Liver (tissue), 9 donors: ENCODE measurements around the gene TMEM87A. TPM values are rescaled to one million over a fixed set of nuclear protein-coding genes. Genes with fewer than 3 reads are reported as not detected.

ENCODE experiments used
- DNase-seq: peaks from one replicate; pipeline ENCODE4 v3.0.0-alpha.2; 2017; ENCODE audit warnings: low spot score
- H3K27ac ChIP-seq, 2 donors: one replicate each; pipeline ENCODE4 v1.7.0; 2013; ENCODE audit warnings: inconsistent platforms in 2 of 2, low read length in 2 of 2, control low read depth in 1 of 2, low read depth in 1 of 2, mild to moderate bottlenecking in 1 of 2
- H3K27me3 ChIP-seq, 4 donors: one replicate each; pipeline versions ENCODE4 v1.6.1 to v1.7.0; 2013; ENCODE audit warnings: low read length in 3 of 4, inconsistent platforms in 1 of 4, mild to moderate bottlenecking in 1 of 4, moderate library complexity in 1 of 4; ENCODE audit not compliant: control insufficient read depth in 4 of 4, insufficient read depth in 4 of 4
- H3K36me3 ChIP-seq, 4 donors: one replicate each; pipeline versions ENCODE4 v1.6.1 to v1.7.0; 2013; ENCODE audit warnings: low read length in 3 of 4, mild to moderate bottlenecking in 3 of 4, low read depth in 1 of 4, moderate library complexity in 1 of 4; ENCODE audit not compliant: control insufficient read depth in 4 of 4, insufficient read depth in 3 of 4
- H3K4me1 ChIP-seq, 4 donors: one replicate each; pipeline versions ENCODE4 v1.6.1 to v1.7.0; 2013; ENCODE audit warnings: low read length in 3 of 4, mild to moderate bottlenecking in 3 of 4, moderate library complexity in 1 of 4; ENCODE audit not compliant: control insufficient read depth in 4 of 4, insufficient read depth in 4 of 4
- H3K4me3 ChIP-seq, 3 donors: one replicate each; pipeline versions ENCODE4 v1.6.1 to v1.7.0; 2013; ENCODE audit warnings: low read length in 3 of 3, control low read depth in 1 of 3, low read depth in 1 of 3, mild to moderate bottlenecking in 1 of 3
- H3K9ac ChIP-seq, 2 donors: one replicate each; pipeline ENCODE4 v1.7.0; 2013; ENCODE audit warnings: low read length in 2 of 2, mild to moderate bottlenecking in 2 of 2, moderate library complexity in 2 of 2, control low read depth in 1 of 2, low read depth in 1 of 2
- H3K9me3 ChIP-seq, 4 donors: one replicate each; pipeline versions ENCODE4 v1.6.1 to v1.7.0; 2013; ENCODE audit warnings: low read length in 3 of 4; ENCODE audit not compliant: control insufficient read depth in 4 of 4
- EGR1 ChIP-seq, 2 donors: IDR thresholded peaks; 2 replicates each; pipeline ENCODE4 v1.6.1; 2016 to 2018; ENCODE audit warnings: antibody characterized with exemption in 2 of 2, low read depth in 2 of 2
- FOXA1 ChIP-seq: IDR thresholded peaks from 2 replicates; pipeline ENCODE4 v1.6.1; 2016; ENCODE audit warnings: antibody characterized with exemption
- FOXA2 ChIP-seq: IDR thresholded peaks from 2 replicates; pipeline ENCODE4 v1.6.1; 2016; ENCODE audit warnings: antibody characterized with exemption
- GABPA ChIP-seq, 2 donors: IDR thresholded peaks in 1 of 2; conservative IDR thresholded peaks in 1 of 2; 2 replicates each; pipeline ENCODE4 v1.6.1; 2016; ENCODE audit warnings: antibody characterized with exemption in 2 of 2, mild to moderate bottlenecking in 1 of 2, moderate library complexity in 1 of 2
- HNF4A ChIP-seq, 2 donors: conservative IDR thresholded peaks; 2 replicates each; pipeline ENCODE4 v1.6.1; 2016; ENCODE audit warnings: antibody characterized with exemption in 2 of 2, mild to moderate bottlenecking in 2 of 2
- HNF4G ChIP-seq: IDR thresholded peaks from 2 replicates; pipeline ENCODE4 v1.6.1; 2016; ENCODE audit warnings: antibody characterized with exemption
- JUND ChIP-seq, 2 donors: IDR thresholded peaks; 2 replicates each; pipeline ENCODE4 v1.6.1; 2016; ENCODE audit warnings: antibody characterized with exemption in 2 of 2
- NR2F2 ChIP-seq: IDR thresholded peaks from 2 replicates; pipeline ENCODE4 v1.6.1; 2016; ENCODE audit warnings: antibody characterized with exemption
- RAD21 ChIP-seq, 2 donors: IDR thresholded peaks; 2 replicates each; pipeline ENCODE4 v1.6.1; 2016; ENCODE audit warnings: antibody characterized with exemption in 2 of 2, mild to moderate bottlenecking in 2 of 2
- RXRA ChIP-seq, 2 donors: IDR thresholded peaks; 2 replicates each; pipeline ENCODE4 v1.6.1; 2017 to 2018; ENCODE audit warnings: antibody characterized with exemption in 2 of 2, mild to moderate bottlenecking in 1 of 2
- SP1 ChIP-seq: IDR thresholded peaks from 2 replicates; pipeline ENCODE4 v1.6.1; 2018; ENCODE audit warnings: antibody characterized with exemption, mild to moderate bottlenecking
- TAF1 ChIP-seq: conservative IDR thresholded peaks from 2 replicates; pipeline ENCODE4 v1.6.1; 2016; ENCODE audit warnings: antibody characterized with exemption, mild to moderate bottlenecking
- YY1 ChIP-seq: IDR thresholded peaks from 2 replicates; pipeline ENCODE4 v1.6.1; 2016; ENCODE audit warnings: antibody characterized with exemption, mild to moderate bottlenecking
- WGBS: extraction: QIAGEN DNeasy Blood & Tissue Kit; methylation state at CpG from one replicate; pipeline ENCODE4 v1.1.7; 2013; 5-methylcytosine and 5-hydroxymethylcytosine counted together
- polyA plus RNA-seq, 2 donors: library from polyadenylated mRNA; stranded (reverse) in 1 of 2; unstranded in 1 of 2; fragments of 200-250 nt in 1 of 2; fragments of >200 nt in 1 of 2; fragmentation: Nextera tagmentation in 1 of 2; extraction: Ambion mirVana in 1 of 2; gene quantifications; one replicate each; pipeline versions ENCODE4 v1.2.1 to v1.2.3, GENCODE V29; 2013 to 2015
- total RNA-seq, 2 donors: library from RNA; depleted of rRNA; stranded (reverse); fragments of >200 nt; gene quantifications; one replicate each; pipeline ENCODE4 v1.2.3, GENCODE V29; 2014
- TF ChIP-seq, protein P1 (sequence below): fragments of 150-350 bp; IDR thresholded peaks from 2 replicates; pipeline ENCODE4 v1.5.1; 2017; ENCODE audit warnings: improper control_type of control experiment, low read depth, low read length; ENCODE audit not compliant: missing input control
- TF ChIP-seq, protein P2 (sequence below): IDR thresholded peaks from 2 replicates; pipeline ENCODE4 v1.6.1; 2016; ENCODE audit warnings: antibody characterized with exemption
- TF ChIP-seq, protein P3 (sequence below): IDR thresholded peaks from 2 replicates; pipeline ENCODE4 v1.6.1; 2016; ENCODE audit warnings: antibody characterized with exemption, mild to moderate bottlenecking
- TF ChIP-seq, protein P4 (sequence below): IDR thresholded peaks from 2 replicates; pipeline ENCODE4 v1.6.1; 2016; ENCODE audit warnings: antibody characterized with exemption
- TF ChIP-seq, protein P5 (sequence below): IDR thresholded peaks from 2 replicates; pipeline ENCODE4 v1.6.1; 2016; ENCODE audit warnings: antibody characterized with exemption
- donor health status: healthy.
- donor health status: healthy.
- donor health status: healthy.
- donor health status: healthy.
- donor health status: healthy.

The TMEM87A gene
- total and polyA plus RNA-seq, 4 donors, result 9.2 to 27.3 (median 21.8) TPM

DNA sequence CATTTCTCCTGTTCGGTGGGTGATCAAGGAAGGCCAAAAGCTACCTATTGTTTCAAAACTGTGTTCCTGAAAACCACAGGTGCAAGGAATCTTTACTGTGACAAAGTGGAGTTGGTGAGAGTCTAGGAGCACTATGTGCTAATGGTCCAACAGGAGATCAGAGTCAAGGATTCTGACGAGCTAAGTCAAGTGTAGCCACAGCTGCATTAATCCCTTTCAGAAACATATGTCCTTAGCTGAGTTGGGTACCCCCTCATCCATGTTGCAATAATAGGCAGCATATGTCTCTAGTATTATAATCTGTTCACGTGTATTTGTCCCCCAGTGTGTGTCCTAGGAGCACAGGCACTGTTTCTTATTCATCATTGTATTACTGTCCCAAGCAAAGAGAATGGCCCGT is 66.8 kb downstream of the TMEM87A start:
- Histone ChIP-seq H3K9ac (no peak overlapping the region), H3K4me3 (no peak overlapping the region), H3K4me1 (peaks cover 2 to 16% (median 15%) of the 10 kb centered on the region in 4 donors), H3K27ac (no peak overlapping the region), H3K36me3 (peaks cover 0 to 11% (median 6%) of the 10 kb centered on the region in 4 donors), H3K27me3 (no peaks in the 10 kb centered on the region), H3K9me3 (no peaks in the 10 kb centered on the region)
- TF ChIP-seq, protein P1, sequence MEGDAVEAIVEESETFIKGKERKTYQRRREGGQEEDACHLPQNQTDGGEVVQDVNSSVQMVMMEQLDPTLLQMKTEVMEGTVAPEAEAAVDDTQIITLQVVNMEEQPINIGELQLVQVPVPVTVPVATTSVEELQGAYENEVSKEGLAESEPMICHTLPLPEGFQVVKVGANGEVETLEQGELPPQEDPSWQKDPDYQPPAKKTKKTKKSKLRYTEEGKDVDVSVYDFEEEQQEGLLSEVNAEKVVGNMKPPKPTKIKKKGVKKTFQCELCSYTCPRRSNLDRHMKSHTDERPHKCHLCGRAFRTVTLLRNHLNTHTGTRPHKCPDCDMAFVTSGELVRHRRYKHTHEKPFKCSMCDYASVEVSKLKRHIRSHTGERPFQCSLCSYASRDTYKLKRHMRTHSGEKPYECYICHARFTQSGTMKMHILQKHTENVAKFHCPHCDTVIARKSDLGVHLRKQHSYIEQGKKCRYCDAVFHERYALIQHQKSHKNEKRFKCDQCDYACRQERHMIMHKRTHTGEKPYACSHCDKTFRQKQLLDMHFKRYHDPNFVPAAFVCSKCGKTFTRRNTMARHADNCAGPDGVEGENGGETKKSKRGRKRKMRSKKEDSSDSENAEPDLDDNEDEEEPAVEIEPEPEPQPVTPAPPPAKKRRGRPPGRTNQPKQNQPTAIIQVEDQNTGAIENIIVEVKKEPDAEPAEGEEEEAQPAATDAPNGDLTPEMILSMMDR, result no peak
- TF ChIP-seq YY1, result no peak
- TF ChIP-seq SP1, result no peak
- 88% methylated on average over 4 of the region's 4 CpGs for WGBS
- no peak for DNase-seq

DNA sequence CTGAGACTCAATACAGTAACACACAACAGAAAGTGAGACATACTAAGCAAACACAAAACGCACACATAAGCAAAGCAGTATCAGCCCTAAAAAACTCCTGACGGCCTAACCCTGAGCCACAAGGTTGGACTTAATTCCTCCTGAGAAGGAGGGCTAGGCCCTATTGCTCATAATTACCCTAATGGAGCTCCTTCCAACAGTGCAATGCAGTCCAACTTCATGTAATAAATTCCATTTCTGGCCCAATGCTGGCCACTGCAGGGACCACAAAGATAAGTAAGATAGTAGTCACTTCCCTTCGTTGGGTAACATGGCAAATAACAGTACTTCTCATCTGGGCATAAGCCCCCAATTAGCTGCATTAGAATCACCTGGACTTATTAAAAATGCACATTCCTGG is 69.3 kb downstream of the TMEM87A start:
- Histone ChIP-seq H3K27me3 (no peaks in the 10 kb centered on the region), H3K36me3 (peaks cover 0 to 11% (median 5%) of the 10 kb centered on the region in 4 donors), H3K4me1 (peaks cover 2 to 16% (median 15%) of the 10 kb centered on the region in 4 donors), H3K9ac (no peak overlapping the region), H3K4me3 (no peak overlapping the region), H3K9me3 (no peaks in the 10 kb centered on the region), H3K27ac (no peak overlapping the region)
- TF ChIP-seq, protein P2, sequence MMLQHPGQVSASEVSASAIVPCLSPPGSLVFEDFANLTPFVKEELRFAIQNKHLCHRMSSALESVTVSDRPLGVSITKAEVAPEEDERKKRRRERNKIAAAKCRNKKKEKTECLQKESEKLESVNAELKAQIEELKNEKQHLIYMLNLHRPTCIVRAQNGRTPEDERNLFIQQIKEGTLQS, result no peak
- TF ChIP-seq RXRA (IDR thresholded peaks at IDR 0.05) (no peak), HNF4A (conservative IDR thresholded peaks at IDR 0.05) (no peak), GABPA (IDR thresholded peaks at IDR 0.05 in 1 of 2, conservative IDR thresholded peaks at IDR 0.05 in 1 of 2) (no peak), JUND (IDR thresholded peaks at IDR 0.05) (no peak), RAD21 (IDR thresholded peaks at IDR 0.05) (no peak), NR2F2 (no peak), EGR1 (IDR thresholded peaks at IDR 0.05; ENCODE audit: low read depth in 2 of 2) (no peak), FOXA2 (no peak), SP1 (no peak), TAF1 (no peak), FOXA1 (no peak), HNF4G (no peak)
- TF ChIP-seq, protein P3, sequence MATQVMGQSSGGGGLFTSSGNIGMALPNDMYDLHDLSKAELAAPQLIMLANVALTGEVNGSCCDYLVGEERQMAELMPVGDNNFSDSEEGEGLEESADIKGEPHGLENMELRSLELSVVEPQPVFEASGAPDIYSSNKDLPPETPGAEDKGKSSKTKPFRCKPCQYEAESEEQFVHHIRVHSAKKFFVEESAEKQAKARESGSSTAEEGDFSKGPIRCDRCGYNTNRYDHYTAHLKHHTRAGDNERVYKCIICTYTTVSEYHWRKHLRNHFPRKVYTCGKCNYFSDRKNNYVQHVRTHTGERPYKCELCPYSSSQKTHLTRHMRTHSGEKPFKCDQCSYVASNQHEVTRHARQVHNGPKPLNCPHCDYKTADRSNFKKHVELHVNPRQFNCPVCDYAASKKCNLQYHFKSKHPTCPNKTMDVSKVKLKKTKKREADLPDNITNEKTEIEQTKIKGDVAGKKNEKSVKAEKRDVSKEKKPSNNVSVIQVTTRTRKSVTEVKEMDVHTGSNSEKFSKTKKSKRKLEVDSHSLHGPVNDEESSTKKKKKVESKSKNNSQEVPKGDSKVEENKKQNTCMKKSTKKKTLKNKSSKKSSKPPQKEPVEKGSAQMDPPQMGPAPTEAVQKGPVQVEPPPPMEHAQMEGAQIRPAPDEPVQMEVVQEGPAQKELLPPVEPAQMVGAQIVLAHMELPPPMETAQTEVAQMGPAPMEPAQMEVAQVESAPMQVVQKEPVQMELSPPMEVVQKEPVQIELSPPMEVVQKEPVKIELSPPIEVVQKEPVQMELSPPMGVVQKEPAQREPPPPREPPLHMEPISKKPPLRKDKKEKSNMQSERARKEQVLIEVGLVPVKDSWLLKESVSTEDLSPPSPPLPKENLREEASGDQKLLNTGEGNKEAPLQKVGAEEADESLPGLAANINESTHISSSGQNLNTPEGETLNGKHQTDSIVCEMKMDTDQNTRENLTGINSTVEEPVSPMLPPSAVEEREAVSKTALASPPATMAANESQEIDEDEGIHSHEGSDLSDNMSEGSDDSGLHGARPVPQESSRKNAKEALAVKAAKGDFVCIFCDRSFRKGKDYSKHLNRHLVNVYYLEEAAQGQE, result no peak
- TF ChIP-seq, protein P1, result no peak
- TF ChIP-seq, protein P4, sequence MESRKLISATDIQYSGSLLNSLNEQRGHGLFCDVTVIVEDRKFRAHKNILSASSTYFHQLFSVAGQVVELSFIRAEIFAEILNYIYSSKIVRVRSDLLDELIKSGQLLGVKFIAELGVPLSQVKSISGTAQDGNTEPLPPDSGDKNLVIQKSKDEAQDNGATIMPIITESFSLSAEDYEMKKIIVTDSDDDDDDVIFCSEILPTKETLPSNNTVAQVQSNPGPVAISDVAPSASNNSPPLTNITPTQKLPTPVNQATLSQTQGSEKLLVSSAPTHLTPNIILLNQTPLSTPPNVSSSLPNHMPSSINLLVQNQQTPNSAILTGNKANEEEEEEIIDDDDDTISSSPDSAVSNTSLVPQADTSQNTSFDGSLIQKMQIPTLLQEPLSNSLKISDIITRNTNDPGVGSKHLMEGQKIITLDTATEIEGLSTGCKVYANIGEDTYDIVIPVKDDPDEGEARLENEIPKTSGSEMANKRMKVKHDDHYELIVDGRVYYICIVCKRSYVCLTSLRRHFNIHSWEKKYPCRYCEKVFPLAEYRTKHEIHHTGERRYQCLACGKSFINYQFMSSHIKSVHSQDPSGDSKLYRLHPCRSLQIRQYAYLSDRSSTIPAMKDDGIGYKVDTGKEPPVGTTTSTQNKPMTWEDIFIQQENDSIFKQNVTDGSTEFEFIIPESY, result no peak
- TF ChIP-seq, protein P5, sequence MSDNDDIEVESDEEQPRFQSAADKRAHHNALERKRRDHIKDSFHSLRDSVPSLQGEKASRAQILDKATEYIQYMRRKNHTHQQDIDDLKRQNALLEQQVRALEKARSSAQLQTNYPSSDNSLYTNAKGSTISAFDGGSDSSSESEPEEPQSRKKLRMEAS, result no peak
- 95% methylated on average over 3 of the region's 3 CpGs for WGBS
- DNase-seq, result no peak
